ENCODE measurements around the gene ZNF521.

The ZNF521 gene

DNA sequence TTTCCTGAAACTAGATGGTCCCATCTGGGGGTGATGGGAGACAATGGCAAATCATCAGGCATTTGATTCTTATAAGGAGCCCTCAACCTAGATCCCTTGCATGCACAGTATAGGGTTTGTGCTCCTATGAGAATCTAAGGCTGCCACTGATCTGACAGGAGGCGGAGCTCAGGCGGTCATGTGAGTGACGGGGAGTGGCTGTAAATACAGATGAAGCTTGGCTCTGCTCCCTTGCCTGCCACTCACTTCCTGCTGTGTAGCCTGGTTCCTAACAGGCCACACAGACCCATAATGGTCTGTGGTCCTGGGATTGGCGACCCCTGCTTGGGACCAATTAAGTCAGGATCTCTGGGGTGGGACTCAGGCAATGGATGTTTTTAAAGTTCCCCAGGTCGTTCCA lies 293.4 kb downstream of the ZNF521 start:
- no peak overlapping the region for H3K4me3 Mint-ChIP-seq

DNA sequence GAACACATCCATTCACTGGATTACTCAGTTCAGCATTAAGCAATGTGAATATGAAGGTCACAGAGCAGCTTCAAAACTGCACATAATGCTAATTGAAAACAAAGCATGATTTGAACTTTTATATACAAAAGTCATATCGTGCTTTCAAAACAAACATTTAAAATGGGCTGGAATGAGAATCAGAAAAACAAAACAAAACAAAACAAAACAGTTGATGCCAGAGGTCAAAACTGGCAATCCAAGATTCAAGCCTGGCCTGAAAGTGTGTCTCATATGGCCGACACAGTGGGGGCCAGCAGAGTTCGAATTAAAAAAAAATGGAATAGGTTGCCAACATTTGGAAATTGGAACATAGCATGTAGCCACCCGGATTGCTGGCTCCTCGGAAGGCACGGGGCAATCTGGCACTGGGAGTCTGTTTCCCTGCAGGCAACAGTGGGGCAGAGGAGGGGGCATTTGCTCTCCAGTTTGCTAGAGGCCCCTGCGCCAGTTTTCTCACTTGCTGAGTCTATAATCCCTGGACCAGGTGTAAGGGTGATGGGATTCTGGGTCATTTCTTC lies 294.4 kb downstream of the ZNF521 start:
- TF ChIP-seq, protein P1, sequence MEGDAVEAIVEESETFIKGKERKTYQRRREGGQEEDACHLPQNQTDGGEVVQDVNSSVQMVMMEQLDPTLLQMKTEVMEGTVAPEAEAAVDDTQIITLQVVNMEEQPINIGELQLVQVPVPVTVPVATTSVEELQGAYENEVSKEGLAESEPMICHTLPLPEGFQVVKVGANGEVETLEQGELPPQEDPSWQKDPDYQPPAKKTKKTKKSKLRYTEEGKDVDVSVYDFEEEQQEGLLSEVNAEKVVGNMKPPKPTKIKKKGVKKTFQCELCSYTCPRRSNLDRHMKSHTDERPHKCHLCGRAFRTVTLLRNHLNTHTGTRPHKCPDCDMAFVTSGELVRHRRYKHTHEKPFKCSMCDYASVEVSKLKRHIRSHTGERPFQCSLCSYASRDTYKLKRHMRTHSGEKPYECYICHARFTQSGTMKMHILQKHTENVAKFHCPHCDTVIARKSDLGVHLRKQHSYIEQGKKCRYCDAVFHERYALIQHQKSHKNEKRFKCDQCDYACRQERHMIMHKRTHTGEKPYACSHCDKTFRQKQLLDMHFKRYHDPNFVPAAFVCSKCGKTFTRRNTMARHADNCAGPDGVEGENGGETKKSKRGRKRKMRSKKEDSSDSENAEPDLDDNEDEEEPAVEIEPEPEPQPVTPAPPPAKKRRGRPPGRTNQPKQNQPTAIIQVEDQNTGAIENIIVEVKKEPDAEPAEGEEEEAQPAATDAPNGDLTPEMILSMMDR (IDR thresholded peaks at IDR 0.05; ENCODE audit: unreplicated experiment in 3 of 3) = no peak
- Mint-ChIP-seq H3K4me1 (peaks cover 6% of the 10 kb centered on the region), H3K9me3 (no peaks in the 10 kb centered on the region), H3K27ac (no peak overlapping the region), H3K27me3 (ENCODE audit: low read depth) (no peaks in the 10 kb centered on the region), H3K36me3 (ENCODE audit: low read depth) (peaks cover 20% of the 10 kb centered on the region), H3K4me3 (no peak overlapping the region)

More for the DNA sequence above, 293.4 kb downstream of the ZNF521 start:
- TF ChIP-seq, protein P1 (IDR thresholded peaks at IDR 0.05; ENCODE audit: unreplicated experiment in 3 of 3) = no peak
- Mint-ChIP-seq H3K27ac (no peak overlapping the region), H3K36me3 (ENCODE audit: low read depth) (peaks cover 24% of the 10 kb centered on the region), H3K9me3 (no peaks in the 10 kb centered on the region), H3K4me1 (peaks cover 6% of the 10 kb centered on the region), H3K27me3 (ENCODE audit: low read depth) (no peaks in the 10 kb centered on the region)

DNA sequence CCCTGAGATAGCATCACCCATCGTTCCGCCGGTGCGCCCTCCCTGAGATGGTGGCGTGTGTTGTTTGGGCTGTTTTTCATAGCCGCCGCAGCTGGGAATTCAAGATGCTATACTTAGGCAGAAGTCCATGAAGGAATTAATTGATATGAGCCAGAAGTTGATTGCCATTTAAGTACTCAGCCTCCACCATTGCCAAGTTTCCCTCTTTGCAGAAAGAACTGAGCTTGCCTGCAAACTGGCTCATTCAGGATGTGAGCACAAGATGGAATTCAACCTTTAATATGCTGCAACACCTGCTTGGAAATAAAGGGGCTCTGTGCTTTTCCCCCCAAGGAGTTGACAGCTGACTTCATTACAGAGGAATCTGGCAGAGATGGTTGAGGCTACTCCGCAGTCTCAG lies 295.5 kb downstream of the ZNF521 start:
- TF ChIP-seq, protein P1 (IDR thresholded peaks at IDR 0.05; ENCODE audit: unreplicated experiment in 3 of 3) = no peak
- Mint-ChIP-seq H3K27ac (no peak overlapping the region), H3K4me3 (no peak overlapping the region), H3K27me3 (ENCODE audit: low read depth) (no peaks in the 10 kb centered on the region), H3K4me1 (peaks cover 1% of the 10 kb centered on the region), H3K36me3 (ENCODE audit: low read depth) (peaks cover 19% of the 10 kb centered on the region), H3K9me3 (no peaks in the 10 kb centered on the region)

DNA sequence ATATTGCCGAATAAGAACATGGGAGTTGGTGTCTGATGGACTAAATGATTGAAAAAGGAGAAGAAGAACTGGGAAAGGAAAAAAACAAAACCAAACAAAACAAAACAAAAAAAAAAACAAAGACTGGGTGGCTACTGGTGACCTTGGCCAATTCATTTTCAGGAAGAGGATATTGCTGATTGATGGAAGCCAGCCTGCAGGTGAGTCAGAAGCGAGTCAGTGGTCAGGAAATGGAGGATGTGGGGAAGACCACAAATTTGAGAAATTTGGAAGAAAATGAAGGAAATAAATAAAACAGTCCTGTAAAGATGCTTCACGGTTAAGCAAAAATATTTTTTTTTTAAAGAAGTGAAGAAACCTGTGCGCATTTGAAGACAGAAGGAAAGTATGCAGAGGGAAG lies 296.9 kb downstream of the ZNF521 start:
- H3K36me3 Mint-ChIP-seq (ENCODE audit: low read depth) = peaks cover 14% of the 10 kb centered on the region
- no peak overlapping the region for H3K4me3 Mint-ChIP-seq
- H3K4me1 Mint-ChIP-seq = no peaks in the 10 kb centered on the region
- H3K27ac Mint-ChIP-seq = no peak overlapping the region
- H3K9me3 Mint-ChIP-seq = no peaks in the 10 kb centered on the region
- TF ChIP-seq, protein P1 (IDR thresholded peaks at IDR 0.05; ENCODE audit: unreplicated experiment in 3 of 3) = no peak
- no peaks in the 10 kb centered on the region for H3K27me3 Mint-ChIP-seq (ENCODE audit: low read depth)

DNA sequence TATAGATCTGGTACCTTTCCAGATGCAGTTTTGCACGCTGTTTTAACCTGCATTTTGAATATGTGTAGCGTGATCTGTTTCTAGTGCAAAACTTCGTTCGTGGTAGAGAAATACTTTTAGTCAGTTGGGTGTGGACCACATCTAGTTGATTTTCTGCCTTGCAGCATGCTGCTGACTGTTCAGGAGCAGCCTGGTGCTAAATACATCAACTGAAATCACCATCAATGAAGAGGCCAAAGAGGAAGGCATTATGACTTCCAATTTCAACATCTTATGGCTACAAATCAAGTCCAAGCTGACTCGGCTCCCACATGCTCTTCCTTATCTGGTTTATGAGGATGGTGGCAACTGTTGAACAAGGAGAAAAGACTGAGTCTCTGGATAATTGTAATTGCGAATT lies 298.5 kb downstream of the ZNF521 start:
- H3K4me1 Mint-ChIP-seq = no peaks in the 10 kb centered on the region
- TF ChIP-seq, protein P1 (IDR thresholded peaks at IDR 0.05; ENCODE audit: unreplicated experiment in 3 of 3) = no peak
- no peaks in the 10 kb centered on the region for H3K27me3 Mint-ChIP-seq (ENCODE audit: low read depth)
- no peak overlapping the region for H3K4me3 Mint-ChIP-seq
- H3K36me3 Mint-ChIP-seq (ENCODE audit: low read depth) = peaks cover 6% of the 10 kb centered on the region
- no peak overlapping the region for H3K27ac Mint-ChIP-seq
- no peaks in the 10 kb centered on the region for H3K9me3 Mint-ChIP-seq

DNA sequence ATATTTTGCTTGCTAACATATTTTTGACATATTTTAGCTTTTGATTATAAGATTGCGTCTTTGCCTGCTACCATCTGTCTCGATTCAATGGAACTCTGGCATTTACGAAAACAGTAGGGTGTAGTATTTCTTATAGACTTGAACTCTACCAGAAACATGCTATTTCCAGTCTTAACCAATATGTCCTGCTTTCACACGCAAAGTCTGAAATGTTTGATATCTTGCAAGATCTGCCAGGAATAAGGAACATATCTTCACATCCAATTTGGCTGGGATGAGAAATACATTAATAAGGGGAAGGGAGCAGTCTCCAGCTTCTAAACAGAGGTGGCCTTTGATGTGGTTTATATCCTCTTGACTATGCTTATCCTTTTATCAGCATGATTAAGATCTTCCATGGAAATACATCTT lies 299.4 kb downstream of the ZNF521 start:
- Mint-ChIP-seq H3K27me3 (ENCODE audit: low read depth) (no peaks in the 10 kb centered on the region), H3K36me3 (ENCODE audit: low read depth) (peaks cover 5% of the 10 kb centered on the region), H3K4me3 (no peak overlapping the region), H3K9me3 (no peaks in the 10 kb centered on the region), H3K4me1 (no peaks in the 10 kb centered on the region), H3K27ac (no peak overlapping the region)
- TF ChIP-seq, protein P1 (IDR thresholded peaks at IDR 0.05; ENCODE audit: unreplicated experiment in 3 of 3) = no peak

Measured in nephron (organoid).